GM12891 (cell line): Measurements from ENCODE around the gene HSD11B1.

Experiments
- PAX5 ChIP-seq: IDR thresholded peaks from 2 replicates; pipeline ENCODE4 v1.6.1; 2011; ENCODE audit warnings: low read length, moderate library complexity, mild to moderate bottlenecking; ENCODE audit not compliant: insufficient read depth, severe bottlenecking
- POLR2A ChIP-seq: IDR thresholded peaks from 2 replicates; pipeline ENCODE4 v1.6.1; 2011; ENCODE audit warnings: low read depth, low read length, control low read depth
- POLR2AphosphoS5 ChIP-seq: IDR thresholded peaks from 2 replicates; pipeline ENCODE4 v1.6.1; 2011; ENCODE audit warnings: low read depth, low read length, control low read depth
- TAF1 ChIP-seq: IDR thresholded peaks from 2 replicates; pipeline ENCODE4 v1.6.1; 2011; ENCODE audit warnings: low read depth, low read length, control low read depth

- TF ChIP-seq POLR2AphosphoS5, result 0 out of 2 replicates have a peak, but pooled peaks have one; percentile 34
- TF ChIP-seq POLR2A, result no peak
- TF ChIP-seq TAF1, result no peak
- no peak for TF ChIP-seq PAX5
Measured at GRCh38 chr1:209756615-209757445, 52.2 kb downstream of the HSD11B1 start.
